SK-N-SH (cell line): ENCODE data around the gene TIMP2. TPM values are rescaled to one million over a fixed set of nuclear protein-coding genes. Genes with fewer than 3 reads are reported as not detected.

ENCODE experiments used
- CTCF ChIA-PET: fragments of 300-600, 350-600 bp; formaldehyde crosslinking; extraction: SDS; loops from one replicate; lab custom pipeline; 2021; lab: Yijun Ruan, JAX
- POLR2A ChIA-PET: fragments of 350-600 bp; sonication (Branson Sonifier 250); formaldehyde crosslinking; extraction: SDS; loops from one replicate; lab custom pipeline; 2020; ENCODE audit warnings: antibody characterized with exemption, inconsistent platforms; lab: Yijun Ruan, JAX
- DNase-seq: peaks from one replicate; pipeline ENCODE4 v3.0.0; 2012
- H2AFZ ChIP-seq: fragments of 200-600 bp; sonication (generic); 2 replicates; pipeline ENCODE4 v1.8.1; 2016; ENCODE audit warnings: antibody characterized with exemption, mild to moderate bottlenecking, low read depth
- H3F3A ChIP-seq: fragments of 200-600 bp; sonication (generic); replicated peaks from 2 replicates; pipeline ENCODE3; 2016; ENCODE audit warnings: antibody characterized with exemption, mild to moderate bottlenecking; ENCODE audit not compliant: insufficient read depth
- H3K27ac ChIP-seq, 2 experiments: fragments of 200-500 bp in 1 of 2; fragments of 200-600 bp in 1 of 2; sonication (Bioruptor generic) in 1 of 2; sonication (generic), shearing (Covaris generic) in 1 of 2; 2 replicates each; pipeline versions ENCODE4 v1.5.1 to v1.6.1; 2014 to 2016; ENCODE audit warnings: low read depth in 2 of 2, inconsistent platforms in 1 of 2, low read length in 1 of 2, mild to moderate bottlenecking in 1 of 2, mixed read lengths in 1 of 2
- H3K27me3 ChIP-seq: fragments of 200-600 bp; sonication (generic), shearing (Covaris generic); 2 replicates; pipeline ENCODE4 v1.6.1; 2016; ENCODE audit warnings: mixed run types; ENCODE audit not compliant: insufficient read depth
- H3K36me3 ChIP-seq, 2 experiments: fragments of 200-500 bp in 1 of 2; fragments of 200-600 bp in 1 of 2; sonication (Bioruptor generic) in 1 of 2; sonication (generic) in 1 of 2; replicated peaks in 1 of 2; 2 replicates each; pipeline versions ENCODE3 to v1.5.1; 2014 to 2016; ENCODE audit warnings: low read length in 1 of 2, mild to moderate bottlenecking in 1 of 2; ENCODE audit not compliant: insufficient read depth in 2 of 2, control insufficient read depth in 1 of 2
- H3K4me1 ChIP-seq, 2 experiments: fragments of 200-500 bp in 1 of 2; fragments of 200-600 bp in 1 of 2; sonication (Bioruptor generic) in 1 of 2; sonication (generic), shearing (Covaris generic) in 1 of 2; 2 replicates each; pipeline versions ENCODE4 v1.5.1 to v1.6.1; 2014 to 2016; ENCODE audit warnings: low read depth in 1 of 2, low read length in 1 of 2, mixed run types in 1 of 2; ENCODE audit not compliant: insufficient read depth in 2 of 2, control insufficient read depth in 1 of 2
- H3K4me2 ChIP-seq: fragments of 200-600 bp; sonication (generic), shearing (Covaris generic); 2 replicates; pipeline ENCODE4 v1.6.1; 2017; ENCODE audit warnings: mixed run types
- H3K4me3 ChIP-seq, 2 experiments: fragments of 200-500 bp in 1 of 2; fragments of 200-600 bp in 1 of 2; sonication (Bioruptor generic) in 1 of 2; sonication (generic), shearing (Covaris generic) in 1 of 2; 2 replicates each; pipeline versions ENCODE4 v1.5.1 to v1.8.1; 2014 to 2016; ENCODE audit warnings: low read depth in 2 of 2, inconsistent platforms in 1 of 2, low read length in 1 of 2, mild to moderate bottlenecking in 1 of 2, mixed read lengths in 1 of 2, moderate library complexity in 1 of 2
- H3K79me2 ChIP-seq: fragments of 200-600 bp; sonication (generic); 2 replicates; pipeline ENCODE4 v1.8.1; 2017; ENCODE audit warnings: mild to moderate bottlenecking; ENCODE audit not compliant: insufficient read depth
- H3K9ac ChIP-seq: fragments of 200-600 bp; sonication (generic); 2 replicates; pipeline ENCODE4 v1.6.1; 2017; ENCODE audit warnings: mixed run types
- H3K9me2 ChIP-seq: fragments of 200-600 bp; sonication (generic); 2 replicates; pipeline ENCODE4 v1.6.1; 2017; ENCODE audit warnings: mixed run types
- H3K9me3 ChIP-seq: fragments of 200-600 bp; sonication (generic); 2 replicates; pipeline ENCODE4 v1.6.1; 2017; ENCODE audit warnings: mixed run types, mild to moderate bottlenecking, moderate library complexity
- H4K20me1 ChIP-seq: fragments of 200-600 bp; sonication (generic); 2 replicates; pipeline ENCODE4 v1.6.1; 2017; ENCODE audit warnings: mild to moderate bottlenecking, mixed run types; ENCODE audit not compliant: insufficient read depth
- CHD2 ChIP-seq: fragments of 150-350 bp; IDR thresholded peaks from 2 replicates; pipeline ENCODE4 v1.6.1; 2018; ENCODE audit warnings: low read length; ENCODE audit not compliant: partially characterized antibody
- CTCF ChIP-seq: fragments of 200-600 bp; sonication (generic); IDR thresholded peaks from 2 replicates; pipeline ENCODE4 v1.6.1; 2017; ENCODE audit warnings: antibody characterized with exemption, mild to moderate bottlenecking, moderate library complexity
- FOSL2 ChIP-seq: IDR thresholded peaks from 2 replicates; pipeline ENCODE4 v1.4.0; 2012; ENCODE audit warnings: low read depth, mild to moderate bottlenecking, moderate library complexity, borderline replicate concordance
- FOXJ3 ChIP-seq: sonication (generic); formaldehyde crosslinking; IDR thresholded peaks from 2 replicates; pipeline ENCODE4 v1.5.1; 2020; ENCODE audit warnings: mild to moderate bottlenecking, missing genetic modification reagents
- GABPA ChIP-seq: IDR thresholded peaks from 2 replicates; pipeline ENCODE4 v1.4.0; 2012; ENCODE audit warnings: low read depth, mild to moderate bottlenecking
- IRF3 ChIP-seq: fragments of 150-350 bp; IDR thresholded peaks from 2 replicates; pipeline ENCODE4 v1.6.1; 2016; ENCODE audit warnings: mild to moderate bottlenecking, low read depth, low read length
- JUND ChIP-seq: IDR thresholded peaks from 2 replicates; pipeline ENCODE4 v1.4.0; 2012
- MXI1 ChIP-seq: IDR thresholded peaks from 2 replicates; pipeline ENCODE4 v1.6.1; 2012; ENCODE audit warnings: mild to moderate bottlenecking, low read depth, low read length, improper control_type of control experiment
- NFIC ChIP-seq: IDR thresholded peaks from 2 replicates; pipeline ENCODE4 v1.4.0; 2012; ENCODE audit warnings: borderline replicate concordance
- PBX3 ChIP-seq: IDR thresholded peaks from 2 replicates; pipeline ENCODE4; 2012
- POLR2AphosphoS5 ChIP-seq: IDR thresholded peaks from 2 replicates; pipeline ENCODE4 v1.6.1; 2012; ENCODE audit warnings: low read depth, low read length
- RCOR1 ChIP-seq: fragments of 150-350 bp; IDR thresholded peaks from 2 replicates; pipeline ENCODE4 v1.6.1; 2017; ENCODE audit warnings: antibody characterized with exemption, low read length
- RFX5 ChIP-seq: IDR thresholded peaks from 2 replicates; pipeline ENCODE4 v1.6.1; 2012; ENCODE audit warnings: mild to moderate bottlenecking, improper control_type of control experiment, low read length
- RXRA ChIP-seq: IDR thresholded peaks from 2 replicates; pipeline ENCODE4 v1.4.0; 2012; ENCODE audit warnings: low read depth, mild to moderate bottlenecking, borderline replicate concordance
- SIN3A ChIP-seq: IDR thresholded peaks from 2 replicates; pipeline ENCODE4 v1.6.1; 2012; ENCODE audit warnings: low read depth, mild to moderate bottlenecking, low read length, moderate library complexity, borderline replicate concordance
- TAF1 ChIP-seq: IDR thresholded peaks from 2 replicates; pipeline ENCODE4 v1.6.1; 2012; ENCODE audit warnings: low read depth, mild to moderate bottlenecking, low read length, moderate library complexity, borderline replicate concordance
- TCF12 ChIP-seq: IDR thresholded peaks from 2 replicates; pipeline ENCODE4 v1.4.0; 2012
- TEAD4 ChIP-seq: IDR thresholded peaks from 2 replicates; pipeline ENCODE4 v1.4.0; 2012; ENCODE audit warnings: mild to moderate bottlenecking, borderline replicate concordance; ENCODE audit not compliant: insufficient read depth
- ZBTB33 ChIP-seq: IDR thresholded peaks from 2 replicates; pipeline ENCODE4 v1.4.0; 2012; ENCODE audit warnings: low read depth, borderline replicate concordance
- WGBS: methylation state at CpG from one replicate; pipeline ENCODE4 v1.1.6; 2017; ENCODE audit warnings: low lambda C conversion rate; 5-methylcytosine and 5-hydroxymethylcytosine counted together
- polyA plus RNA-seq, 3 experiments: library from polyadenylated mRNA; depleted of rRNA; stranded (reverse); fragments of >200 nt; gene quantifications; 2 replicates each; pipeline ENCODE4 v1.2.3, GENCODE V29; 2012

Gene TIMP2
- polyA plus RNA-seq, 1 of the 3 experiments (the other 2 are of a cell fraction) = 441 TPM

GRCh38 chr17:78892936-78893379 is 32.2 kb downstream of the TIMP2 start:
- Histone ChIP-seq H3K9me2 (no peaks in the 10 kb centered on the region), H3F3A (peaks cover 16% of the 10 kb centered on the region), H3K4me1 (peaks cover 0 to 74% of the 10 kb centered on the region in 2 experiments; a peak in 2 of 4 replicates), H3K4me3 (no peak overlapping the region), H3K27me3 (no peaks in the 10 kb centered on the region), H3K4me2 (no peak overlapping the region), H3K9ac (no peak overlapping the region), H3K36me3 (peaks cover 11 to 12% of the 10 kb centered on the region in 2 experiments), H3K9me3 (no peaks in the 10 kb centered on the region), H3K79me2 (peaks cover 99% of the 10 kb centered on the region), H4K20me1 (peaks cover 73% of the 10 kb centered on the region), H2AFZ (no peak overlapping the region), H3K27ac (peak overlapping the region in 1 of 2 experiments; percentile 98; a peak in 2 of 4 replicates)
- no peak for DNase-seq
- POLR2A ChIA-PET = interaction anchor here (1.0 to 3.1 kb wide), 6 partner anchors 10 to 73 kb away, joined by 3 to 35 read pairs (median 5); no protein-coding TSS in a partner anchor
- CTCF ChIA-PET = interaction anchor here (1.2 to 7.4 kb wide), 8 partner anchors 8 to 78 kb away, joined by 3 to 44 read pairs (median 6); no protein-coding TSS in a partner anchor
- 91% methylated on average over 6 of the region's 6 CpGs for WGBS
- TF ChIP-seq GABPA = no peak
- TF ChIP-seq TEAD4 = no peak
- no peak for TF ChIP-seq SIN3A
- TF ChIP-seq PBX3 = no peak
- TF ChIP-seq POLR2AphosphoS5 = no peak
- no peak for TF ChIP-seq ZBTB33
- no peak for TF ChIP-seq NFIC
- TF ChIP-seq CTCF = no peak
- no peak for TF ChIP-seq MXI1
- TF ChIP-seq RFX5 = no peak
- TF ChIP-seq RXRA = no peak
- TF ChIP-seq TAF1 = no peak
- TF ChIP-seq FOSL2 = no peak
- no peak for TF ChIP-seq FOXJ3
- no peak for TF ChIP-seq JUND
- TF ChIP-seq TCF12 = no peak
- TF ChIP-seq RCOR1 = no peak
- TF ChIP-seq IRF3 = no peak
- TF ChIP-seq CHD2 = no peak
